Upper lobe of left lung (tissue), 6 donors: ENCODE data around the gene ZNF91. TPM values are rescaled to one million over a fixed set of nuclear protein-coding genes. Genes with fewer than 3 reads are reported as not detected.
"Not testable (repeated sequence)": the region's sequence is repeated elsewhere in the genome, so short reads cannot be mapped to it uniquely, and the experiment has no call there.

Experiments used
- ATAC-seq, 2 donors: fragments of 200-7000 bp; cut with Tn5 transposase; one replicate each; pipeline ENCODE4 v1.9.1; 2022; ENCODE audit warnings: mild to moderate bottlenecking in 2 of 2, moderate library complexity in 2 of 2; ENCODE audit not compliant: low FRiP score in 2 of 2
- DNase-seq, 2 donors: peaks; one replicate each; pipeline ENCODE4 v3.0.0-alpha.2; 2019 to 2020
- H3K27ac ChIP-seq, 4 donors: fragments of 200-600 bp; sonication (generic); one replicate each; pipeline ENCODE4 v1.5.1; 2016 to 2019
- H3K27me3 ChIP-seq, 4 donors: fragments of 200-600 bp; sonication (generic); one replicate each; pipeline ENCODE4 v1.5.1; 2017 to 2019
- H3K36me3 ChIP-seq, 4 donors: fragments of 200-600 bp; sonication (generic); one replicate each; pipeline ENCODE4 v1.5.1; 2016 to 2019
- H3K4me1 ChIP-seq, 4 donors: fragments of 200-600 bp; sonication (generic); one replicate each; pipeline ENCODE4 v1.5.1; 2018 to 2019
- H3K4me3 ChIP-seq, 4 donors: fragments of 200-600 bp; sonication (generic); one replicate each; pipeline ENCODE4 v1.5.1; 2017 to 2019; ENCODE audit warnings: mild to moderate bottlenecking in 2 of 4, moderate library complexity in 1 of 4
- H3K9me3 ChIP-seq, 4 donors: fragments of 200-600 bp; sonication (generic); one replicate each; pipeline ENCODE4 v1.5.1; 2018 to 2019
- CTCF ChIP-seq, 6 experiments: fragments of 450-650 bp in 4 of 6; fragments of 200-600 bp in 2 of 6; sonication (generic) in 2 of 6; IDR thresholded peaks; one replicate each; pipeline ENCODE4 v1.5.1; 2016 to 2019; ENCODE audit warnings: antibody characterized with exemption in 6 of 6
- EP300 ChIP-seq, 4 donors: sonication (generic); formaldehyde crosslinking; IDR thresholded peaks; one replicate each; pipeline ENCODE4 v1.5.1; 2017; ENCODE audit warnings: antibody characterized with exemption in 4 of 4, control low read depth in 2 of 4
- POLR2A ChIP-seq, 4 donors: fragments of 450-650 bp; IDR thresholded peaks; one replicate each; pipeline ENCODE4 v1.5.1; 2016 to 2017; ENCODE audit warnings: antibody characterized with exemption in 4 of 4, mild to moderate bottlenecking in 2 of 4
- POLR2AphosphoS5 ChIP-seq, 2 donors: sonication (generic); formaldehyde crosslinking; IDR thresholded peaks; one replicate each; pipeline ENCODE4 v1.5.1; 2017; ENCODE audit warnings: antibody characterized with exemption in 2 of 2
- WGBS, 2 donors: methylation state at CpG; one replicate each; pipeline ENCODE4 v1.1.5; 2017 to 2018; 5-methylcytosine and 5-hydroxymethylcytosine counted together
- total RNA-seq, 6 donors: library from RNA; depleted of rRNA in 4 of 6; stranded (reverse); fragments of >200 nt in 4 of 6; gene quantifications; one replicate each; pipeline versions ENCODE4 v1.1.0 to v1.2.1, GENCODE V29; 2016 to 2021
- donor health status: DM: no; HTN: no; CAD: no; lungs with moderate emphysema.
- donor health status: DM: no; HTN: yes; CAD: no; lungs with severe emphysema.

ZNF91 gene
- total RNA-seq, 6 donors from 2014 or later = 37.2 to 134 (median 53.9) TPM

- Histone ChIP-seq H3K9me3 (peaks cover 14 to 83% (median 76%) of the 10 kb centered on the region in 4 donors), H3K36me3 (peaks cover 5 to 69% (median 33%) of the 10 kb centered on the region in 4 donors), H3K4me3 (no peak overlapping the region), H3K27me3 (no peaks in the 10 kb centered on the region), H3K4me1 (peaks cover 3 to 22% (median 5%) of the 10 kb centered on the region in 4 donors), H3K27ac (no peak overlapping the region)
- no peak for TF ChIP-seq POLR2AphosphoS5 (IDR thresholded peaks at IDR 0.05)
- TF ChIP-seq CTCF (IDR thresholded peaks at IDR 0.05) = no peak
- TF ChIP-seq EP300 (IDR thresholded peaks at IDR 0.05) = no peak
- TF ChIP-seq POLR2A (IDR thresholded peaks at IDR 0.05) = no peak
- DNase-seq (no peak), ATAC-seq (no peak)
Observed at GRCh38 chr19:23381114-23381513, 14.2 kb downstream of the ZNF91 start.

GRCh38 chr19:23379671-23380070 is 15.6 kb downstream of the ZNF91 start:
- not testable (repeated sequence) for H3K27ac ChIP-seq, H3K27me3 ChIP-seq, H3K4me3 ChIP-seq, ATAC-seq, DNase-seq
- Histone ChIP-seq H3K9me3 (peaks cover 16 to 82% (median 72%) of the 10 kb centered on the region in 4 donors), H3K4me1 (peaks cover 3 to 22% (median 5%) of the 10 kb centered on the region in 4 donors), H3K36me3 (peaks cover 5 to 61% (median 27%) of the 10 kb centered on the region in 4 donors)
- WGBS, 2 donors = 68 to 98% methylated on average over 4 of the region's 4 CpGs

DNA sequence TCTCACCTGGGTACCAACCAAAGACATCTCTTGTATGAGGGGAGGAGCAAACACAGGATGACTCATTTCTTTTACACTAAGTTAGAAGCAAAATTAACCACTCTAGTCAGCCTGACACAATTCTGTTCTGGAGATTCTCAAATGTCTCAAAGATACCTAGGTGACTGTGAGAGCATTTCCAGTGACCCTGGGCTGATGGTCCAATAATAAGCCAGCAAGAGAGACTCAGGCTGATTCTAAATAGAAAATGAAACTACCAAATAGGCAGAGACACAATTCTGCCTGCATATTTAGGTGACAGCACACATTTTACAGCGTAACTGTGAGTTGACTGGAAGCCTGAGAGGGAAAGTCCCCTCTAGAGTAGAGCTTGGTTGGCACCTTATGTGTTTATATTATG is 16.3 kb downstream of the ZNF91 start:
- WGBS, 2 donors = 50 to 79% methylated on average over 1 of the region's 1 CpG
- no peak overlapping the region for H3K4me3 ChIP-seq
- no peak for TF ChIP-seq CTCF (IDR thresholded peaks at IDR 0.05)
- TF ChIP-seq POLR2A (IDR thresholded peaks at IDR 0.05) = no peak
- TF ChIP-seq POLR2AphosphoS5 (IDR thresholded peaks at IDR 0.05) = no peak
- no peak for TF ChIP-seq EP300 (IDR thresholded peaks at IDR 0.05)
- H3K27ac ChIP-seq = no peak overlapping the region
- DNase-seq = no peak
- no peaks in the 10 kb centered on the region for H3K27me3 ChIP-seq
- peaks cover 15 to 84% (median 67%) of the 10 kb centered on the region in 4 donors for H3K9me3 ChIP-seq
- H3K36me3 ChIP-seq = peaks cover 6 to 61% (median 23%) of the 10 kb centered on the region in 4 donors
- H3K4me1 ChIP-seq = peaks cover 3 to 22% (median 5%) of the 10 kb centered on the region in 4 donors
- ATAC-seq = no peak

DNA sequence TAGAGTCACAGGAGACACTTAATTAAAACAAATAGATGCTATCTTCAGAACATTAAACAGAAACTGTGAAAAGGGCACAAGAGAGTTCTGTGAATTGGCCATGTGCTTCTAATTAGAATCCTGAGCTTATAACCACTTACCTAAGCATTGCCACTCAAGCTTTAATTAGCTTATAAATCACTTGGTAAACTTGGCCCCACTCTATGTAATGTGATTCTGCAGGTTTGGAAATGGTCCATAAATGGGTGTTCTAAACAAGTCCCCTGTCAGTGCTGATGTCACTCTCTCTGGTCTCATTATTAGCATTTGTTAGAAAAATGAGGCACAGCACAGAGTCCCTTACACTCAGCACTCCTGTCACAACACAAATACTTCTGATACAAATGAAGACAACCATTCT is 18.0 kb downstream of the ZNF91 start:
- Histone ChIP-seq H3K4me3 (no peak overlapping the region), H3K27ac (no peak overlapping the region), H3K27me3 (no peaks in the 10 kb centered on the region), H3K4me1 (peaks cover 3 to 22% (median 5%) of the 10 kb centered on the region in 4 donors), H3K36me3 (peaks cover 14 to 61% (median 27%) of the 10 kb centered on the region in 4 donors), H3K9me3 (peaks cover 2 to 80% (median 62%) of the 10 kb centered on the region in 4 donors)
- no peak for TF ChIP-seq CTCF (IDR thresholded peaks at IDR 0.05)
- no peak for TF ChIP-seq POLR2A (IDR thresholded peaks at IDR 0.05)
- no peak for TF ChIP-seq EP300 (IDR thresholded peaks at IDR 0.05)
- no peak for TF ChIP-seq POLR2AphosphoS5 (IDR thresholded peaks at IDR 0.05)
- no peak for ATAC-seq
- no peak for DNase-seq

DNA sequence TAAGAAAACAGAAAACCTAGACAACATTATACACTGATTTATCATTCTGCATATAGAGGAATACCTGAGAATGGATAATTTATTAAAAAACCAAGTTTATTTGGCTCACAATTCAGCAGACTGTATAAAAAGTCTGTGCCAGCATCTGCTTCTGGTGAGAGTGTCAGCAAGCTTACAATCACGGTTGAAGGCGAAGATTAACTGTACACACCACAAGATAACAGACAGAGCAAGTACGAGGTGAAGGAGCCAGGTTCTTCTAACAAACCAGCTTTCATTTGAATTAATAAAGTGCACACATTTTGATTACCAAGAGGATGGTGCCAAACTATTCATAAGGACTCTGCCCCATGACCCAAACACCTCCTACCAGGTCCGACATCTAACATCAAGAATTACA is 28.8 kb downstream of the ZNF91 start:
- DNase-seq (no peak), ATAC-seq (no peak)
- WGBS, 2 donors = 96 to 99% methylated on average over 4 of the region's 4 CpGs
- Histone ChIP-seq H3K36me3 (peaks cover 25 to 83% (median 62%) of the 10 kb centered on the region in 4 donors), H3K4me3 (no peak overlapping the region), H3K9me3 (peaks cover 76 to 87% (median 85%) of the 10 kb centered on the region in 4 donors), H3K4me1 (no peaks in the 10 kb centered on the region), H3K27ac (no peak overlapping the region), H3K27me3 (no peaks in the 10 kb centered on the region)
- TF ChIP-seq EP300 (IDR thresholded peaks at IDR 0.05) (no peak), POLR2A (IDR thresholded peaks at IDR 0.05) (no peak), POLR2AphosphoS5 (IDR thresholded peaks at IDR 0.05) (no peak), CTCF (IDR thresholded peaks at IDR 0.05) (no peak)

- not testable (repeated sequence) for H3K27ac ChIP-seq, H3K4me3 ChIP-seq, H3K4me1 ChIP-seq, ATAC-seq, H3K27me3 ChIP-seq
- WGBS, 2 donors = 96% methylated on average over 13 to 18 of the region's 18 CpGs
- DNase-seq = peak in 1 of 2 donors; percentile 76
- Histone ChIP-seq H3K36me3 (peaks cover 23 to 79% (median 60%) of the 10 kb centered on the region in 4 donors), H3K9me3 (peaks cover 77 to 87% (median 86%) of the 10 kb centered on the region in 4 donors)
Observed at GRCh38 chr19:23366031-23366430, 29.2 kb downstream of the ZNF91 start.
